ENCODE data around the gene AP2A1. TPM values are rescaled to one million over a fixed set of nuclear protein-coding genes. Genes with fewer than 3 reads are reported as not detected.
A peak's percentile ranks its signal among the peaks of the same experiment; 100 is the strongest.

AP2A1 gene
- total and polyA plus RNA-seq, 2 of the 13 experiments (the other 11 are each of a cell fraction or from before 2014, with no cell fraction given): 22.7 to 39.7 TPM

GRCh38 chr19:49850487-49851342 is 83.9 kb downstream of the AP2A1 start, which contains the start of gene PTOV1:
PTOV1 (plus strand) TSS chr19:49851159.
- intact Hi-C loops (cut with micrococcal nuclease; ENCODE audit: unreplicated experiment): no loop called here
- ChIA-PET CTCF (ENCODE audit: low intra/inter-chr PET ratio, low total read pairs) (no interaction called here), POLR2A (interaction anchor here (0.6 to 3.1 kb wide), 13 partner anchors 10 to 165 kb away, joined by 3 to 29 read pairs (median 7); partner anchors contain the start of genes AKT1S1, AP2A1, ATF5 and NUP62)
- H3K4me2 ChIP-seq (ENCODE audit: low read depth, low read length): peak within 1 kb of the TSS; percentile 89
- BruUV-seq (replicated peaks): TSS peak; percentile 82
- WGBS (ENCODE audit: low lambda C conversion rate): 21% methylated on average over 22 of the region's 98 CpGs
- H3K27me3 ChIP-seq (ENCODE audit: control insufficient read depth in 1 of 2, insufficient read depth in 2 of 2, low read length in 2 of 2): no peaks in the 10 kb centered on the region; a peak in 1 of 5 replicates
- peak; percentile 90 for DNase-seq (ENCODE audit: low spot score)
- H3K36me3 ChIP-seq (replicated peaks in 1 of 2; ENCODE audit: control insufficient read depth in 1 of 2, insufficient read depth in 2 of 2, low read length in 2 of 2): peaks cover 13 to 17% of the 10 kb centered on the region in 2 experiments; a peak in 4 of 5 replicates
- peak within 1 kb of the TSS; percentile 96 for H3K9ac ChIP-seq (ENCODE audit: insufficient read depth, low read depth, low read length)
- peaks cover 24% of the 10 kb centered on the region for H3K79me2 ChIP-seq (ENCODE audit: insufficient read depth, low read length)
- peak within 1 kb of the TSS; percentile 89 to 93 (median 90) for H3K4me3 ChIP-seq (replicated peaks in 1 of 3; ENCODE audit: insufficient read depth in 1 of 3, low read depth in 2 of 3, low read length in 3 of 3)
- peaks cover 30% of the 10 kb centered on the region for H3K4me1 ChIP-seq (ENCODE audit: insufficient read depth, low read length)
- ATAC-seq: peak; percentile 84
- FAIRE-seq: peak; percentile 83
- H4K20me1 ChIP-seq (ENCODE audit: insufficient read depth, low read length): peaks cover 23% of the 10 kb centered on the region
- peak within 1 kb of the TSS; percentile 100 for H3K27ac ChIP-seq (ENCODE audit: extremely low read length, insufficient read depth, low read length)
- H2AFZ ChIP-seq (ENCODE audit: low read length): no peak within 1 kb of the TSS
- in situ Hi-C loops (cut with HindIII; ENCODE audit: extremely low pct_ligation_motif_present, low pct_unique_long_range_greater_than_20kb): no loop called here
- H3K9me3 ChIP-seq (ENCODE audit: low read length): no peaks in the 10 kb centered on the region
- 0 out of 2 replicates have a peak, but pooled peaks have one; percentile 37 for TF ChIP-seq FOXO1 (CRISPR knock-in tag; IDR thresholded peaks at IDR 0.05)
- TF ChIP-seq ZNF670 (CRISPR knock-in tag; IDR thresholded peaks at IDR 0.05; ENCODE audit: borderline replicate concordance): peak; percentile 54; the same call in 1 of the 2 replicates
- TF ChIP-seq ZNF367 (CRISPR knock-in tag; IDR thresholded peaks at IDR 0.05; ENCODE audit: borderline replicate concordance): no peak
- no peak for TF ChIP-seq MATR3 (CRISPR knock-in tag; IDR thresholded peaks at IDR 0.05)
- 0 out of 2 replicates have a peak, but pooled peaks have one; percentile 32 for TF ChIP-seq ZNF598 (CRISPR knock-in tag; IDR thresholded peaks at IDR 0.05; ENCODE audit: borderline replicate concordance)
- TF ChIP-seq POLR2AphosphoS5 (IDR thresholded peaks at IDR 0.05; ENCODE audit: low read depth, low read length): peak; percentile 77
- TF ChIP-seq ZSCAN31 (CRISPR knock-in tag; IDR thresholded peaks at IDR 0.05; ENCODE audit: low read depth): peak; percentile 80
- no peak for TF ChIP-seq NFE2L1 (CRISPR knock-in tag; IDR thresholded peaks at IDR 0.05; ENCODE audit: borderline replicate concordance)
- no peak for TF ChIP-seq ZNF460 (CRISPR knock-in tag; IDR thresholded peaks at IDR 0.05; ENCODE audit: borderline replicate concordance)
- TF ChIP-seq POLR2A (IDR thresholded peaks at IDR 0.05; ENCODE audit: insufficient read depth in 1 of 2, low read depth in 2 of 2, low read length in 2 of 2): peak; percentile 66 to 67; a peak in 3 of 4 replicates
- 0 out of 2 replicates have a peak, but pooled peaks have one; percentile 46 for TF ChIP-seq IRX3 (CRISPR knock-in tag; IDR thresholded peaks at IDR 0.05; ENCODE audit: borderline replicate concordance, low read depth)
- TF ChIP-seq LCORL (IDR thresholded peaks at IDR 0.05): no peak
- TF ChIP-seq LCORL (CRISPR knock-in tag; IDR thresholded peaks at IDR 0.05): peak; percentile 87
- TF ChIP-seq ZNF747 (CRISPR knock-in tag; IDR thresholded peaks at IDR 0.05; ENCODE audit: borderline replicate concordance): peak; percentile 64; the same call in 1 of the 2 replicates
- TF ChIP-seq ARNTL (CRISPR knock-in tag; IDR thresholded peaks at IDR 0.05): no peak
- no peak for TF ChIP-seq ZNF569 (CRISPR knock-in tag; IDR thresholded peaks at IDR 0.05; ENCODE audit: borderline replicate concordance)
- TF ChIP-seq ZNF335 (CRISPR knock-in tag; IDR thresholded peaks at IDR 0.05): peak; percentile 29; the same call in 1 of the 2 replicates
- peak; percentile 32; the same call in 1 of the 2 replicates for TF ChIP-seq ZMYM4 (CRISPR knock-in tag; IDR thresholded peaks at IDR 0.05)
- TF ChIP-seq KMT2B (CRISPR knock-in tag; IDR thresholded peaks at IDR 0.05): peak; percentile 56
- TF ChIP-seq GTF3A (CRISPR knock-in tag; conservative IDR thresholded peaks at IDR 0.05): no peak
- TF ChIP-seq POGZ (CRISPR knock-in tag; IDR thresholded peaks at IDR 0.05): peak; percentile 70
- TF ChIP-seq ZKSCAN8 (CRISPR knock-in tag; IDR thresholded peaks at IDR 0.05; ENCODE audit: borderline replicate concordance): no peak
- no peak for TF ChIP-seq SRSF9 (IDR thresholded peaks at IDR 0.05; ENCODE audit: borderline replicate concordance, insufficient read depth, low read depth, low read length, poor library complexity, severe bottlenecking)
- TF ChIP-seq KDM6A (CRISPR knock-in tag; IDR thresholded peaks at IDR 0.05; ENCODE audit: low read depth): no peak
- no peak for TF ChIP-seq IKZF1 (IDR thresholded peaks at IDR 0.05)
- no peak for TF ChIP-seq ZNF563 (CRISPR knock-in tag; IDR thresholded peaks at IDR 0.05)
- 0 out of 2 replicates have a peak, but pooled peaks have one; percentile 42 for TF ChIP-seq ZNF333 (CRISPR knock-in tag; IDR thresholded peaks at IDR 0.05; ENCODE audit: borderline replicate concordance)
- TF ChIP-seq ZNF768 (CRISPR knock-in tag; IDR thresholded peaks at IDR 0.05): peak; percentile 47; the same call in 1 of the 2 replicates
